Motor neuron (in vitro differentiated cells): Measurements from ENCODE around the gene DMRTC1B. TPM values are rescaled to one million over a fixed set of nuclear protein-coding genes. Genes with fewer than 3 reads are reported as not detected.
"Not testable (repeated sequence)": the region's sequence is repeated elsewhere in the genome, so short reads cannot be mapped to it uniquely, and the experiment has no call there.

Experiments used
- ATAC-seq, 8 experiments: fragments of 200-7000 bp; cut with Tn5 transposase; replicated peaks in 6 of 8; 2 replicates each; pipeline ENCODE4 v1.8.0; 2021; ENCODE audit warnings: mild to moderate bottlenecking in 8 of 8, moderate library complexity in 8 of 8
- H3K27ac ChIP-seq, 2 donors: fragments of 250-450 bp; sonication (Bioruptor Pico); 2 replicates each; pipeline ENCODE4 v1.9.0; 2021; ENCODE audit warnings: antibody characterized with exemption in 2 of 2, mild to moderate bottlenecking in 2 of 2, moderate library complexity in 1 of 2
- H3K4me1 ChIP-seq, 2 donors: fragments of 250-450 bp; sonication (Bioruptor Pico); replicated peaks in 1 of 2; 2 replicates each; pipeline ENCODE4 v1.6.1; 2021; ENCODE audit warnings: antibody characterized with exemption in 2 of 2, mild to moderate bottlenecking in 2 of 2, moderate library complexity in 1 of 2
- H3K4me3 ChIP-seq, 5 donors: fragments of 250-450 bp; sonication (Bioruptor Pico); 2 replicates each; pipeline ENCODE4 v1.9.0; 2021; ENCODE audit warnings: antibody characterized with exemption in 5 of 5, mild to moderate bottlenecking in 5 of 5, moderate library complexity in 4 of 5
- WGBS, 10 experiments: fragments of 450-650 bp; shearing (Covaris generic); methylation state at CpG; one replicate each; pipeline ENCODE4 v1.0.0; 2022; 5-methylcytosine and 5-hydroxymethylcytosine counted together
- in situ Hi-C, 9 experiments: fragments of 400-800 bp; cut with MboI; loops; one replicate each; pipeline ENCODE4 v1.15.0; 2021; ENCODE audit warnings: low sequenced_read_pairs in 9 of 9, low pct_unique_long_range_greater_than_20kb in 2 of 9; ENCODE audit not compliant: unreplicated experiment in 9 of 9
- total RNA-seq, 8 experiments: library from RNA; unstranded; fragments of 300-600 nt; gene quantifications; 2 replicates each; pipeline versions ENCODE4 v1.2.3 to v1.2.4, GENCODE V29; 2022

Gene DMRTC1B
- total RNA-seq, 8 experiments from 2014 or later: 0.22 to 1.4 (median 0.78) TPM; not detected in 3

- in situ Hi-C loops, ATAC-seq, H3K4me1 ChIP-seq, H3K4me3 ChIP-seq, H3K27ac ChIP-seq: not testable (repeated sequence)
- WGBS, 10 experiments: no CpG with 5 or more reads among the region's 3 CpGs
These were observed 13.7 kb downstream of the DMRTC1B start for GRCh38 chrX:72790390-72790789.

GRCh38 chrX:72808110-72808509, 31.4 kb downstream of the DMRTC1B start, which contains the start of gene FAM236D:
Gene FAM236D (minus strand): TSS chrX:72808210. CDS start chrX:72808110, 100 bp downstream.
- no CpG with 5 or more reads among the region's 13 CpGs for WGBS, 10 experiments
- H3K27ac ChIP-seq, H3K4me1 ChIP-seq, H3K4me3 ChIP-seq, ATAC-seq, in situ Hi-C loops: not testable (repeated sequence)

- H3K27ac ChIP-seq, H3K4me1 ChIP-seq, ATAC-seq, H3K4me3 ChIP-seq, in situ Hi-C loops: not testable (repeated sequence)
- WGBS, 10 experiments: no CpG with 5 or more reads among the region's 13 CpGs
These were observed 54.0 kb downstream of the DMRTC1B start for GRCh38 chrX:72830701-72831100.

- in situ Hi-C loops, ATAC-seq, H3K4me1 ChIP-seq, H3K27ac ChIP-seq, H3K4me3 ChIP-seq: not testable (repeated sequence)
- no CpG with 5 or more reads among the region's 2 CpGs for WGBS, 10 experiments
These were observed 60.8 kb downstream of the DMRTC1B start for GRCh38 chrX:72837532-72837931.

GRCh38 chrX:72882898-72883297, 106.2 kb downstream of the DMRTC1B start:
- H3K4me3 ChIP-seq, in situ Hi-C loops, H3K4me1 ChIP-seq, H3K27ac ChIP-seq, ATAC-seq: not testable (repeated sequence)
- WGBS, 10 experiments: no CpG with 5 or more reads among the region's 2 CpGs

GRCh38 chrX:72889740-72890139, 113.0 kb downstream of the DMRTC1B start:
- in situ Hi-C loops, H3K4me3 ChIP-seq, ATAC-seq, H3K27ac ChIP-seq, H3K4me1 ChIP-seq: not testable (repeated sequence)
- no CpG with 5 or more reads among the region's 14 CpGs for WGBS, 10 experiments

Other genes with a start within 250 kb of the DMRTC1B start
- 10 to 100 TPM; 19.2 to 62.9 (median 27.5) TPM for gene HDAC8, start 204.0 kb upstream of the DMRTC1B start, total RNA-seq
- 1 to 10 TPM in 7 of 8 experiments, under 1 TPM in 1; 0.38 to 7.1 (median 3.4) TPM for gene PHKA1, start 62.6 kb upstream of the DMRTC1B start, total RNA-seq
- gene FAM236B, start 5.8 kb downstream of the DMRTC1B start, total RNA-seq: not detected
- gene FAM236D, start 31.3 kb downstream of the DMRTC1B start, total RNA-seq: not detected
- gene FAM236C, start 135.7 kb downstream of the DMRTC1B start, total RNA-seq: not detected
- not detected for gene FAM236A, start 161.3 kb downstream of the DMRTC1B start, total RNA-seq
- under 1 TPM in 3 of 8 experiments, not detected in 5; 0.19 to 0.63 (median 0.23) TPM for gene DMRTC1, start 166.9 kb downstream of the DMRTC1B start, total RNA-seq
- gene PABPC1L2B, start 226.0 kb downstream of the DMRTC1B start, total RNA-seq: 1 to 10 TPM in 3 of 8 experiments, under 1 TPM in 5; 0.15 to 1.4 (median 0.84) TPM